HFF-Myc (cell line): ENCODE data around the gene PRRT1B.

Experiments used
- DNase-seq: peaks from one replicate; pipeline ENCODE4 v3.0.0-alpha.2; 2011; ENCODE audit warnings: low read depth; ENCODE audit errors: extremely low read depth
- H3K4me3 ChIP-seq: replicated peaks from 2 replicates; pipeline ENCODE4 v1.5.1; 2011; ENCODE audit warnings: low read depth, mild to moderate bottlenecking, control low read depth, low read length
- CTCF ChIP-seq: IDR thresholded peaks from 2 replicates; pipeline ENCODE4 v1.5.1; 2012; ENCODE audit warnings: mild to moderate bottlenecking, low read depth, low read length, control low read depth; ENCODE audit errors: missing control alignments

PRRT1B gene

GRCh38 chr9:131591845-131592208, 46.5 kb downstream of the PRRT1B start:
- no peak overlapping the region for H3K4me3 ChIP-seq
- no peak for DNase-seq
- TF ChIP-seq CTCF, result no peak

- no peak overlapping the region for H3K4me3 ChIP-seq
- no peak for TF ChIP-seq CTCF
- no peak for DNase-seq
Observed at GRCh38 chr9:131593091-131593820, 47.9 kb downstream of the PRRT1B start.

- no peak for DNase-seq
Observed at GRCh38 chr9:131593936-131594665, 48.8 kb downstream of the PRRT1B start.

GRCh38 chr9:131594906-131595665, 49.8 kb downstream of the PRRT1B start:
- H3K4me3 ChIP-seq, result no peak overlapping the region
- DNase-seq, result no peak
- TF ChIP-seq CTCF, result no peak

More at GRCh38 chr9:131593936-131594665, 48.8 kb downstream of the PRRT1B start:
- no peak overlapping the region for H3K4me3 ChIP-seq
- no peak for TF ChIP-seq CTCF

- DNase-seq, result no peak
- H3K4me3 ChIP-seq, result no peak overlapping the region
- TF ChIP-seq CTCF, result no peak
Observed at GRCh38 chr9:131595696-131596429, 50.5 kb downstream of the PRRT1B start.

GRCh38 chr9:131596430-131596743, 51.1 kb downstream of the PRRT1B start:
- TF ChIP-seq CTCF, result no peak
- no peak overlapping the region for H3K4me3 ChIP-seq
- DNase-seq, result no peak
